ENCODE data around the gene FLOT2.

DNA sequence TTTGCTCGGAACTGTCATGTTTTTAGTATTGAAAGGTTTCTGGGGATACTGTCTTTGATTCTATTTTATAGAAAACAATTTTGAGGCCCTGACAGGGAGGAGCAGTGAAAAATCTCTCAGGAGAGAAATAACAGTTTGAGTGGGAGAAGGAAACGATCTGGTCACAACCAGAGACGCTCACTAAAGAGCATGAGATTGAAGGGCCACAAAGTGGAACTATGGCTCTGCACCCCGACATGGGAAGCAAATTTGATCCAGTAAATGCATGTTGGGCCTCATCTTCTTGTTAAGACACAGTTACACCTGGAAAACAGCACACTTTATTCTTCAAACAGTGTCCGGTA is 42.2 kb downstream of the FLOT2 start:
- TF ChIP-seq, protein P1, sequence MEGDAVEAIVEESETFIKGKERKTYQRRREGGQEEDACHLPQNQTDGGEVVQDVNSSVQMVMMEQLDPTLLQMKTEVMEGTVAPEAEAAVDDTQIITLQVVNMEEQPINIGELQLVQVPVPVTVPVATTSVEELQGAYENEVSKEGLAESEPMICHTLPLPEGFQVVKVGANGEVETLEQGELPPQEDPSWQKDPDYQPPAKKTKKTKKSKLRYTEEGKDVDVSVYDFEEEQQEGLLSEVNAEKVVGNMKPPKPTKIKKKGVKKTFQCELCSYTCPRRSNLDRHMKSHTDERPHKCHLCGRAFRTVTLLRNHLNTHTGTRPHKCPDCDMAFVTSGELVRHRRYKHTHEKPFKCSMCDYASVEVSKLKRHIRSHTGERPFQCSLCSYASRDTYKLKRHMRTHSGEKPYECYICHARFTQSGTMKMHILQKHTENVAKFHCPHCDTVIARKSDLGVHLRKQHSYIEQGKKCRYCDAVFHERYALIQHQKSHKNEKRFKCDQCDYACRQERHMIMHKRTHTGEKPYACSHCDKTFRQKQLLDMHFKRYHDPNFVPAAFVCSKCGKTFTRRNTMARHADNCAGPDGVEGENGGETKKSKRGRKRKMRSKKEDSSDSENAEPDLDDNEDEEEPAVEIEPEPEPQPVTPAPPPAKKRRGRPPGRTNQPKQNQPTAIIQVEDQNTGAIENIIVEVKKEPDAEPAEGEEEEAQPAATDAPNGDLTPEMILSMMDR (IDR thresholded peaks at IDR 0.05 in 4 of 5, conservative IDR thresholded peaks at IDR 0.05 in 1 of 5) = no peak
- no peak for TF ChIP-seq POLR2A (IDR thresholded peaks at IDR 0.05)

Measured in gastrocnemius medialis (tissue), 4 donors.